MCF 10A (cell line): Measurements from ENCODE around the gene PTPRT. TPM values are rescaled to one million over a fixed set of nuclear protein-coding genes. Genes with fewer than 3 reads are reported as not detected.

ENCODE experiments used
- BruUV-seq: library from RNA; stranded (reverse); fragments of 400-500 nt; replicated peaks from 2 replicates; lab custom pipeline; 2021; lab: Mats Ljungman, UMichigan
- CTCF ChIA-PET: fragments of 300-600 bp; sonication (Branson Sonifier 250); formaldehyde crosslinking; extraction: SDS; loops from one replicate; lab custom pipeline; 2021; ENCODE audit warnings: antibody characterized with exemption, inconsistent platforms; lab: Yijun Ruan, JAX
- POLR2A ChIA-PET: fragments of 300-600, 350-650 bp; sonication (Branson Sonifier 250); formaldehyde crosslinking; extraction: SDS; loops from one replicate; lab custom pipeline; 2020; ENCODE audit warnings: antibody characterized with exemption, inconsistent platforms; lab: Yijun Ruan, JAX
- DNase-seq: peaks from one replicate; pipeline ENCODE4 v3.0.0-alpha.2; 2018; ENCODE audit not compliant: unreplicated experiment
- H3K27ac Mint-ChIP-seq: one replicate; pipeline ENCODE4 v1.8.0; 2022; ENCODE audit warnings: mild to moderate bottlenecking, low read depth, mixed read lengths; ENCODE audit not compliant: unreplicated experiment
- H3K27me3 Mint-ChIP-seq: one replicate; pipeline ENCODE4 v1.8.0; 2022; ENCODE audit warnings: mixed read lengths; ENCODE audit not compliant: insufficient read depth, unreplicated experiment
- H3K36me3 Mint-ChIP-seq: one replicate; pipeline ENCODE4 v1.8.0; 2022; ENCODE audit warnings: mild to moderate bottlenecking, moderate library complexity, mixed read lengths; ENCODE audit not compliant: insufficient read depth, unreplicated experiment
- H3K4me1 Mint-ChIP-seq: one replicate; pipeline ENCODE4 v1.8.0; 2022; ENCODE audit warnings: mixed read lengths; ENCODE audit not compliant: insufficient read depth, unreplicated experiment
- H3K4me3 Mint-ChIP-seq: one replicate; pipeline ENCODE4 v1.8.0; 2022; ENCODE audit warnings: mild to moderate bottlenecking, moderate library complexity, mixed read lengths; ENCODE audit not compliant: unreplicated experiment
- H3K9me3 Mint-ChIP-seq: one replicate; pipeline ENCODE4 v1.8.0; 2022; ENCODE audit warnings: mixed read lengths; ENCODE audit not compliant: unreplicated experiment
- intact Hi-C: fragments of 100-400 bp; cut with micrococcal nuclease; formaldehyde crosslinking; loops from 2 replicates; pipeline ENCODE4 v1.14.1; 2022
- total RNA-seq: library from RNA; stranded (reverse); gene quantifications from 2 replicates; pipeline ENCODE4 v1.2.3, GENCODE V29; 2022
- TF ChIP-seq, protein P1 (sequence below): fragments of 200-600 bp; IDR thresholded peaks from one replicate; pipeline ENCODE4 v1.8.0; 2022; ENCODE audit warnings: antibody characterized with exemption, mild to moderate bottlenecking; ENCODE audit not compliant: unreplicated experiment

Gene PTPRT
- total RNA-seq, 1 experiment from 2014 or later, result not detected

DNA sequence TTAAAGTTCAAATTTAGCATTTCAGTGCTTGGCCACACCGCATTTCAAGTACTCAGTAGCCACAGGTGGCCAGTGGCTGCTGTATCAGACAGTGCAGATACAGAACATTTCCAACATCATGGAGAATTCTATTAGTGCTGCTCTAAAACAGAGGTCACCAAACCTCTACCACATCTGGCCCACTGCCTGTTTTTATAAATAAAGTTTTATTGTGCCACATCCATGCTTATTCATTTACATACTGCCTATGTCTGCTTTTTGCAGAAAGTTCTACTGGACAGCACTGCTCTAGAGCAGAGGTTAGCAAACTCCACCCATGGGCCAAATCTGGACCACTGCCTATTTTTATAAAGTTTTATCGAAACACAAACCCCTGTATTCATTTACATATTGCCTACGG, 3.7 kb upstream of the PTPRT start:
- no peaks in the 10 kb centered on the region for H3K36me3 Mint-ChIP-seq
- peaks cover 15% of the 10 kb centered on the region for H3K27me3 Mint-ChIP-seq
- POLR2A ChIA-PET, result interaction anchor here (0.7 kb wide), 1 partner anchor 104 kb away, joined by 3 read pairs; no protein-coding TSS in a partner anchor
- intact Hi-C loops, result no loop called here
- H3K4me3 Mint-ChIP-seq, result no peak overlapping the region
- BruUV-seq, result no TSS peak
- no peaks in the 10 kb centered on the region for H3K9me3 Mint-ChIP-seq
- no peak overlapping the region for H3K27ac Mint-ChIP-seq
- peaks cover 2% of the 10 kb centered on the region for H3K4me1 Mint-ChIP-seq
- CTCF ChIA-PET, result interaction anchor here (0.6 to 7.4 kb wide), 8 partner anchors 12 to 1751 kb away, joined by 3 to 84 read pairs (median 4); no protein-coding TSS in a partner anchor
- DNase-seq, result no peak
- TF ChIP-seq, protein P1, sequence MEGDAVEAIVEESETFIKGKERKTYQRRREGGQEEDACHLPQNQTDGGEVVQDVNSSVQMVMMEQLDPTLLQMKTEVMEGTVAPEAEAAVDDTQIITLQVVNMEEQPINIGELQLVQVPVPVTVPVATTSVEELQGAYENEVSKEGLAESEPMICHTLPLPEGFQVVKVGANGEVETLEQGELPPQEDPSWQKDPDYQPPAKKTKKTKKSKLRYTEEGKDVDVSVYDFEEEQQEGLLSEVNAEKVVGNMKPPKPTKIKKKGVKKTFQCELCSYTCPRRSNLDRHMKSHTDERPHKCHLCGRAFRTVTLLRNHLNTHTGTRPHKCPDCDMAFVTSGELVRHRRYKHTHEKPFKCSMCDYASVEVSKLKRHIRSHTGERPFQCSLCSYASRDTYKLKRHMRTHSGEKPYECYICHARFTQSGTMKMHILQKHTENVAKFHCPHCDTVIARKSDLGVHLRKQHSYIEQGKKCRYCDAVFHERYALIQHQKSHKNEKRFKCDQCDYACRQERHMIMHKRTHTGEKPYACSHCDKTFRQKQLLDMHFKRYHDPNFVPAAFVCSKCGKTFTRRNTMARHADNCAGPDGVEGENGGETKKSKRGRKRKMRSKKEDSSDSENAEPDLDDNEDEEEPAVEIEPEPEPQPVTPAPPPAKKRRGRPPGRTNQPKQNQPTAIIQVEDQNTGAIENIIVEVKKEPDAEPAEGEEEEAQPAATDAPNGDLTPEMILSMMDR, result no peak

DNA sequence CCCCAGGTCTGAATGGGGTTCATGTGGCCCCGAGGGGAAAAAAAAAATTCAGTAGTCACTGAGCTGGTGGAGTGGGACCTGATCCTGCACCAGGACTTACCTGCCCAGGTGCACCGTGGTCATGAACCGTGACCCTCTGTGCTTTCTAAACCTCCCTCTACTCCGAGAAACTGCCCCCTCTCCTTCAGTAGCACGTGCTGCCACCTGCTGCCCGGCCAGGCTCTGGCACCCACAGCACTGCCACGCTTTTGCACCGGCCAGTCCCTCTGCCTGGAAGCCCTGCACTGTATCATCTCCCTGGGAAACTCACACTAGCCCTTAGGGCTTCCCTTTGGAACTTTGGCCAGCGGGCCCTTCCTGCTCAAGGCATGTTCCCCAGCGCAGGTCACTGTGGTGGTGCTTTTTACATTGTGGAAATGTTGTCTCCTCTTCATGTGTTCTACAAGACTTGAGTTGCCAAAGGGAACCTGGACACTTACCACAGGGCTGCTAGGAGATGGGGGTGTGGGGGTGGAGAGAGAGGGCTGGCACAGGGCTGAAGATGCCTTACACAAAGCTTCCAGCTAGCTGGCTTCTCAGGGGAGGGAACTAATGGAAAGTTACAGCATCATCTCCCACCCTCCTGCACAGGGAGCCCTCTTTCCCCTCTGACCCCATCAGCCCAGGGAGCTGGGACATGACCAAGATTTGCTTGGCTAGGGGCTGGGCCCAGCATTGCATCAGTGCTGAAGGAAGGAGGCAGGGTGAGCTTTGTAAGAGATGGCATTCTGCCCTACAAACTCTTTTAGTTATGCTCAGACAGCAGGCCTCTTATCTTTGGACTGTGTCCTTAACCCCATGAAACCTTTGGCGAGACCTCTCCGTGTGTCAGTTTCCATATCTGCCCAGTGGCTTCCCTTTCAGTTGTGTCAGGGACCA, 2.5 kb upstream of the PTPRT start:
- Mint-ChIP-seq H3K9me3 (no peaks in the 10 kb centered on the region), H3K4me3 (no peak overlapping the region), H3K27me3 (peaks cover 24% of the 10 kb centered on the region), H3K27ac (no peak overlapping the region), H3K4me1 (peaks cover 8% of the 10 kb centered on the region), H3K36me3 (no peaks in the 10 kb centered on the region)
- TF ChIP-seq, protein P1, result peak; percentile 13
- BruUV-seq, result no TSS peak
- DNase-seq, result peak; percentile 12
- POLR2A ChIA-PET, result no interaction called here
- intact Hi-C loops, result no loop called here
- CTCF ChIA-PET, result interaction anchor here (0.6 to 7.4 kb wide), 21 partner anchors 9 to 1640 kb away, joined by 3 to 84 read pairs (median 4); no protein-coding TSS in a partner anchor

DNA sequence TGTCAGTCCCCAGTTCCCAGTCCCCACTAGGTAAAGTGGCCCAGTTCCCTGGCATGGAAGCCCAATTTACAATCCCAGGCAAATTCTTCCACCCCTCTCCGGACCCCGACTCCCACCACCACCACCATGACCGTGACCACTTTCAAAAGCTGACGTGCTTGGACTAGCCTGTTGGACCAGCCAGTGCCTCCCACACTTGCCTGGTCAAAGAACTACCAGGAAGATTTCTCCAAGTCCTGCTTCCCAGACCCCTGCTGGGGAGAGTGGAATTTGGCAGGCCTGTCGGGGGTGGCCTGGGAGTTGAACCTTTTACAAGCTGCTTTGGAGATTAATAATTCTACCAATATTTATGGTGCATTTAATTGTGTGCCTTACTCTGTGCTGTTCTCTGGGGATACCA, 1.4 kb upstream of the PTPRT start:
- Mint-ChIP-seq H3K4me3 (no peak overlapping the region), H3K9me3 (no peaks in the 10 kb centered on the region), H3K27ac (no peak overlapping the region), H3K27me3 (peaks cover 24% of the 10 kb centered on the region), H3K4me1 (peaks cover 8% of the 10 kb centered on the region), H3K36me3 (no peaks in the 10 kb centered on the region)
- intact Hi-C loops, result no loop called here
- TF ChIP-seq, protein P1, result no peak
- no peak for DNase-seq
- BruUV-seq, result no TSS peak
- ChIA-PET CTCF (interaction anchor here (0.6 to 7.4 kb wide), 18 partner anchors 10 to 1937 kb away, joined by 3 to 84 read pairs (median 4); no protein-coding TSS in a partner anchor), POLR2A (no interaction called here)

DNA sequence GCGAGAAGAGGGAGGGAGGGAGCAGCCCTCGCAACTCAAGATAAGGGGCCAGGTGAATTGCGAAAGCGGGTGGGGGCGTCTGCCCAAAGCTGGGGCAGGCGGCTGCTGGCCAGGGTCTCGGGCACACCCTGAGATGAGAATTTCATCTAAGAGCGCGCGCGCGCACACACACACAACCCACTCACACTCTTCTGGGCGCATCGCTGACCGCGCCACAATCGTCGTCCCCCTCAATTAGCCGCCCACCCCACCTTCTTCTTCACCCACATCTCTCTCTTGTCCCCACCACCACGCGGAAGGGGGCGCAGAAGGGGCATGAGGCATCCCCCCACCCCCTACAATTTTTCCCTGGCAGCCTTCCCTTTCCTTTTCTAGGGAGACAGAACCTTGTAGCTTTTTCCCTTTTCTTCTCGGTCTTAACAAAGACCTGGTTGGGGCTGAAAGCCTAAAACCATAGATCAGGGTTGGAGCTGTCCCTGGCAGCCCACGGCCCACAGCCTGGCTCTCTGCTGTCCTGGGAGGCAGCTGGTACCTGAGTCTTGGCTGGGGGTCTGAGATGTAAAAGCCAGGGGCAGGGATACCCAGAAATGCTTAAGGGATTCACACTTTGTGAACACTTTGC, 737 bp upstream of the PTPRT start:
- DNase-seq, result no peak
- ChIA-PET CTCF (interaction anchor here (0.5 to 7.4 kb wide), 10 partner anchors 9 to 1492 kb away, joined by 3 to 84 read pairs (median 4); no protein-coding TSS in a partner anchor), POLR2A (no interaction called here)
- no TSS peak for BruUV-seq
- Mint-ChIP-seq H3K4me1 (peaks cover 8% of the 10 kb centered on the region), H3K27ac (no peak overlapping the region), H3K4me3 (no peak overlapping the region), H3K27me3 (peaks cover 24% of the 10 kb centered on the region), H3K36me3 (no peaks in the 10 kb centered on the region), H3K9me3 (no peaks in the 10 kb centered on the region)
- intact Hi-C loops, result no loop called here
- TF ChIP-seq, protein P1, result no peak
